Midbrain (tissue), 1 donor: Measurements from ENCODE around the gene SMIM5.

Experiments
- DNase-seq: peaks from one replicate; lab custom pipeline; 2025; lab: John Stamatoyannopoulos, UW

SMIM5 gene

DNA sequence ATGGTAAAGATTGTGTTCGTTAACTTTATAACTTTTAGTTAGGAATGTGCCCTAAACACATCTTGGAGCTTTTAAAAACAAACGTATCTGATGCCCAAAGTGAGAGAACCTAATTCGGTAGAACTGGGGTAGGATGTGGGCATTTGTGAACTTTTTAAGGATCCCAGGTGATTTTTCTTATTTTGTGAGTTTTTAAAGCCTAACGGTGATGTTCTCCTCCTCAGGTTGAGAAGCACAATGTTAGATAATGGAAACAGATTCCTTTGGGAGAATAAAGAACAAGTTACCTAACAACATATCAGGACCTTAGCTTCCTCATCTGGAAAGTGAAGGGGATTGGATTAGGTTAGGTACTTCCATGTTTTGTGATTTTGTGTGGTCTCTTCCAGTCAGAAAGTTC, 34.6 kb downstream of the SMIM5 start:
- DNase-seq, result no peak

DNA sequence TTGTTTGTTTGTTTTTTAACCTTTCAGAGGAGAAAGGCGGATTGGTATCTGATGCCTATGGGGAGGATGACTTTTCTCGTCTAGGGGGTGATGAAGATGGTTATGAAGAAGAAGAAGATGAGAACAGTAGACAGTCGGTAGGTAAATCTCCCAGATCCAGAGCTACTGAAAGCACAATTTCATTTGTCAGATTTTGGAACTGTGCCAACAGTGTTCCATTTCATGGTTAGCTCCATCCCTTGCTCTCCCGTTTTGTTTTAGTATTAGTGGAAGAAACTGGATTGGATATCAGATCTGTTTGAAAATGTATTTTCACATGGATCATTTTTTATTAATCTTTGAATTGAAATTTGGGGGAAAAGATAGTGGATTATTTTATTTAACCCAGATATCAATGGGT, 35.3 kb downstream of the SMIM5 start:
- DNase-seq, result no peak

DNA sequence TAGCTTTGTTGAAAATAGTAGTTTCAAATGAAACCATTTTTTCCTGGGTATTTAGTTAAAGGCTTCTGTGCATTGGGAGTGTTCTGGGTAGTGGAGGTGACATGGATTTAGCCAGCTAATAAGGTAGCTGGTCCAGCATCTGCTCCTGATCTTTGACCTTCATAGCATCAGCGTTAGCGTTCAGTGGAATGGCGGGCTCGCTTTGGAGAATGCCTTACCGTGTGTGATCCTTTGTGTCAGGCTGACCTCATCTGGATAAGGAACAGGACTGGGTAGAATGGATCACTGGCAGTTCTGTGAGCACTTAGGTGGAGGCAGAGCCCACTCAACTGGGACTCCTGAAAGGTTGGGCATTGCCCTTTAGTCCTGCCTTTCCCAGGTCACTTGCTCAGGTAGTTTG, 37.6 kb downstream of the SMIM5 start:
- no peak for DNase-seq

DNA sequence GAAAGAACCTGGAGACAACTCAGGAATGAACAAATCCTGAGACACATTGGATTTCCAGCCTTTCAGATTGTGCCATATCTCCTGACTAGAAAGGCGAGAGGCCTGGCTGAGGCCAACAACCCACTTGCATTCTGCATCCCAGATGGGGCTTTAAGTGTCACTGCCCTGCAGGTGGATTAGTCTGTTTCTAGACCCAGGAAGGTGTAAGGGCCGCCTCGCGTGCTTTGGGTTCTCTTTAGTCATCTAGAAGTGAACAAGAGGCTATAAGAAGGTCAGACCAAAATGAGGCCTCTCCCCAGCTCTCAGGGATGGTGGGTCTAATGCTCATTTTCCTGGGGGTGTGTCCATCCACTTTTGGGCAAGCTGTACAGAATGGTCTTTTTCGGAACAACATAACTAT, 38.8 kb downstream of the SMIM5 start:
- no peak for DNase-seq

DNA sequence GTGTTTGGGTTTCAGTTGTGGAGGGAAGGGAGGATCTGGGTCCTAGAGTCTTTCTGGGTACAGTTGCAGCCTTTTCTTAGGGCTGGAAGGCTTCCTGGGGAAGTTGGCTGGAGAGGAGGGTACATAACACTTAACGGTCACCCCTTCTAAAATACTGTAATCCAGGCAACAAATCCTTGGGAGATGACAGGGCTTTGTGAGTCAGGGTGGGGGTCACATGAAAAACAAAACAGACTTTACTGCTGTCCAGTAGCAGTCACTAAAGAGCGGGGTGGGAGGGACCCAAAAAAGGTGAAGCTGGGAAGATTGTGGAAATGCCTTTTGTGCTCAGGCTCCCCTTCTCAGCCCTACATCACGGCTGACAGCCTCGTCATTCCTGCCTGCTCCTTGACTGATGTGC, 40.3 kb downstream of the SMIM5 start:
- DNase-seq, result no peak

DNA sequence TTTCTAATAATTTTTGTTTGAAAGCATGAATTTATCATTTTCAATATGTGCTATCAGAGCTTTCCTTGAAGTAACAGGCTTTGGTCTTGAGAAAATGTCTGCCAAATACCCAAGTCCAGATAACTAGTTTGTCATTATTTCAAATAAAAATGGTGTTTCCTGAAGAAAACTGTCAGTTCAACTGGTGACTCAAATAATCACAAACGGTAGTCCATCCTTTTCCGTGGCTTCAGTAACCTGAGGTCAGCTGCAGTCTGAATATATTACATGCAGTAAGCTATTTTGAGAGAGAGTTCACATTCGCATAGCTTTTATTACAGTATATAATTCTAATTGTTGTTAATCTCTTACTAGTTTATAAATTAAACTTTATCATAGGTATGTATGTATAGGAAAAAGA, 43.2 kb downstream of the SMIM5 start:
- no peak for DNase-seq

DNA sequence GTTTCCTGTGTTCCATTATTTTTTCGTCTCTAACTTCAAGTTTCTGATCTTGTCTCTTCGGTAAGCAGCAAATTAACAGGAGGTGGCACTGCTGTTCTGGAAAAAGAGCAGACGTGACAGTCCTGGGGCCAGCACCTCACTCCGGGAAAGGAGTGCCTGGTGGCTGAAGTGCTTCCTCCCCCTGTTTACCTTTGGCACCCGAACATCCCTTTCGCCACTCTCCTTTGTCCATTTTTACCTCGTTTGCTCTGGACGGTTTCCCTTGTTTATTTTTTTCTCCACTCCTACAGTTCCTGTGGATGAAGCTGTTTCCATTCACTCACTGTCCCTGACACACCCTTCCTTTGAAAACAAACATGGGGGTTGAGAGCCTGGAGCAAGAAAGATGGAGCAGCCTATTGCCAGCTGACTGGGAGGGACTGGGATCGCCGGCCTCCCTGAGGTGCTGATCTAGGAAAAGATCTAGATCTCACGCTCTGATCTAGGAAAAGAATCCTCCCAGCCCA, 46.5 kb downstream of the SMIM5 start:
- peak; percentile 66 for DNase-seq

DNA sequence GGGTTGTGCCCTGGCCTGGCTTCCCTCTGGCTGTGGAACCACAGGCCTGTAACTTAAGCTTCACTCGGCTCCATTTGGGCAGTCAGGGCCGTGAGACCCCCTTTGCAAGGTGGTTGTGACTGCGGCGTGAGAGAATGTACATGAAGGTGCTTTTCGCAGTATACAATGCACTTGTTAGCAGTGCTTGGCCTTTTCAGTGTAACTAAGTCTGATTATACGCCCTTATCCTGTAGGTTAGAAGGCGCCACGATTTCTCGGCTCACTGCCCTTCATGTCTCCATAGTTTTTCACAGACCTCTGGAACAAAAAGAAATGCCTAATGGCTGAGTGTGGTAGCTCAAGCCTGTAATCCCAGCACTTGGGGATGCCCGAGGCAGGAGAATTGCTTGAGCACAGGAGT, 47.2 kb downstream of the SMIM5 start:
- DNase-seq, result no peak

DNA sequence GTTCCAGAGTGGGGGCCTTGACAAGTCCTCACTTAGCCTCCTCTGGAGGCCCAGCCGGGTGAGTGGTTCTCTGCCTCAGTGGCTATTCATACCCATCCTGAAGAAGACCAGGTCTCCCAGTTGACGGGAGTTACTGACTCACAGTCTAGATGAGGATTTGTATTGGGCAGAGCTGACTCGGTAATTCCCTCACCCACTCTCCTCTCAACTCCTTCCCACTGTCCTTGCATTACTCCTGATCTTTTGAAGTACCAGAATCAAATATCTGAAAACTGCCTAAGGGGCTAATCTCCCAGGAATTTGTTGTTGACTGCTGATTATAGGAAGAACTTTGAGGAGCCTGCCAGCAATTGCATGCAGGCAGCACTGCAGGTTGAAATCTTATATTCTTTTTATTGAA, 48.1 kb downstream of the SMIM5 start:
- no peak for DNase-seq

DNA sequence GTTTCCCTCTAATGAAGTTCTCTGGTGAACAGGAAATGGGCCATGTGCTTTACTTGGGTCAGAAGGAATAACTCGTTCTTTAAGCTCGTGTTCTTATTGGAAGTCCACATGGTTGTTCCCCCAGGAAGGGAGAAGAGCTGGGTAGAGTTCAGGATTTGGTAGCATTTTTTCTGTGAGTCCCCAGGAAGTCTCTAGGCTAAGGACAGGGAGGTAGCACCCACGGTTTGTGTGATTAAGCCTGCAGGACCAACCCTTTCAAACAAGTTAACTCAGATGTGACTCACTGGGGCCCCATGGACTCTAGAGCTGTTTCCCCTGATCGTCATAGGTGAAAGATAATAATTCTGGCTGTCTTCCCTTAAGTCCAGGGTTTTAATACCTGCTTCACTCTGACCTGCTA, 50.3 kb downstream of the SMIM5 start:
- DNase-seq, result no peak

DNA sequence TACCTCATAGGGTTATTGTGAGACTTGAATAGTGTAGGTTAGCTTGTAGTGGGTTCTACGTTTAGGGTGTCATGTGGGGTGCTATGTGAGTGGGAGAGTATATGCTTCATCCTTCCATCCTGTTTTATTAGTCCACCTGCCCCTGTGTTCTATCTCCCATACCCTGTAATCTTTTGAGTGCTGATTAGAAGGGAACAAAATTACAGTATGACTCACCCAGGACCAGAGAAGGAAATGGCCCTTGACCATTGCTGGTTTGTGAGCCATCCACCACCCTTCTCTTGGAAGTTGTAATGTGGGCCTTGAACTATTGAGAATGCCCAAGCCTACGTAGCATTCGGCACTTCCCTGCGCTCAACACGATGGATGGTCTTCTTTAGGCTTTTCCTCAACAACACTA, 51.0 kb downstream of the SMIM5 start:
- no peak for DNase-seq

DNA sequence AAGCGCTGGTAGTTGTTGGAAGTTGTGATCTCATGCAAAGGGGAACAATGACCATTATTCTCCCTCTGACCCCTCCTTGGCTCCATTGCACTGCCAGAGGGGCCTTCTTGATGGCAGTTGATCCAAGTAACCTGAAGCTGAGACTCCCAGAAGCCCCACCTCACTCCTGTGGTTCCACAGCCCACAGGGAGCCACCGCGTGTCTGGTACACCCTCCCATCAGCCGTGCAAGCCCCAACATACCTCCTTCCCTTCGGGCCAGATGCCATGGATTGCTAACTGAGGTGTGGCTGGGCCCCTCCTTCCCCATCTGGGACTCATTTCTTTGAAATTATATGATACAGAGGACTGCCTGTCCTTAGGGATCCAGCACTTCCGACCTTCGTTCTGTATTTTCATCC, 51.7 kb downstream of the SMIM5 start:
- peak; percentile 22 for DNase-seq

DNA sequence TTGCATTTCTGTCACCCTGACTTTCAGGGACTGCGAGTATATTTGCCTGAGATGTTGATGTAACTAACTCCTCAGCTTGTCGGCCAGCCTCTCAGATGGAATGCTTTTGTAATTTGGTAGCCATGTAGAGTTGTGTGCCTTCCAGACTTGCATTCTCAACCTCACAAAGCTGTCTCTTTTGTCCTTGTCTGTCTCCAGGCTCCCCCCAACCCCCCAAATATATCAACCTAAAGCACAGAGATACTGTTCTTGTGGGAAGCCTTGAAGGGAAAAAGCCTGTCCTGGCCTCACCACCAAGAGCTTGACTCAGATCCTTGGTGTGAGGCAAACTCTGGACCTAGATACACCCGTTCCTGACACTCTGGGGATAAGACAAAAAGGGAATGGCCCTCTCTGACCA, 52.3 kb downstream of the SMIM5 start:
- DNase-seq, result no peak

DNA sequence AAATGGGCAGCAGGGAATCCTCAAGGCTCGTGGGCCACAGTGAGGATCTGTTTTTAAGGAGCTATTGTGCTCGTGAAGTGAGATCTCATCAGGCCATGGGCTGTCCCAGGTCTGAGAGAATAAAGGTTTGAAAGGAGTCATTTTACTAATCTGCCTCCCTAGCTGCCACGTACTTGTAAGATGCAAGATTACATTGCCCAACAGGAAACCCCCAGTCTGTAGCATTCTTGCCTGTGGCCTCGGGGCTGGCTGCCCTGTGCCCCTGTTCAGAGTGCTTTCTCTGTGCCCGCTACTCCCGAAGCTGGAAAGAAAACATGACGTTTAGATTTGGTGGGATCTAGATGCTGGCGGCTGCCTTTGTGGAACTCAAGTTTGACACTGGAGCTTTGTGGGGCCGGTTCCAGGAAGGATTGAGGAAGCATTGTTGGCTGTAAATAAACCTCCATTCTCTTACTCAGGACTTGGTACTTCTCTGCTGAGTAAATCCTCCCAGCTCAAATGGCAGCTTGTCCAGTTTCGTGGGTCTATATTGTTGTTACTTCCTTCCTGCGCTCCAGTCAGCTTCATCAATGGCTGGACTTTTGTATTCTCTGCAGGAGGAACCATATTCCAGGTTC, 55.1 kb downstream of the SMIM5 start:
- peak; percentile 43 for DNase-seq

DNA sequence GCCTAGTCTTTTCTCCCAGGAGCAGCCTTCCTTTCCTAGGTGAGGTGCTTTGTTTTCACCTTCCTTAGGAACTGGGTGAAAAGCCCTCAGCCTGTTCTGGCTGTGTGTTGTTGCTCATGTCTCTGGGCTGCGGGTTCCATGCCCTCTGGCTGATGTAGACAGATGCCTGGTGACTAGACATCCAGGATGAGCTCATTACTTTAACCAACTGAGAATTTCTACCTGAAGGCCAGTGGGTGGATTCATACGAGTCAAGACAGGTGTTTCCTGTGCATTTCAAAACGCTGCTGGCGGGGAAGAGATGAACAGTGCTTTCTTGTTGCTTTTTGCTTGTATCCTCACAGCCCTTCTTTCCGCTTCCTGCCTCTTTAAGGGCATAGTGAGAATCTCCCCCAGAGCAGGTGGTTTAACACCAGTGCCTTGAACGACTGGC, 56.2 kb downstream of the SMIM5 start:
- no peak for DNase-seq
